Memory B cell (primary cell): ENCODE data around the gene POGZ.
"Not testable (repeated sequence)": the region's sequence is repeated elsewhere in the genome, so short reads cannot be mapped to it uniquely, and the experiment has no call there.

ENCODE experiments used
- ATAC-seq: fragments of 150-1000 bp; cut with Tn5 transposase; 2 replicates; pipeline ENCODE4 v1.10.0; 2021; ENCODE audit warnings: low read depth, mild to moderate bottlenecking, moderate library complexity
- DNase-seq, 2 donors: peaks; one replicate each; pipeline ENCODE4 v3.0.0; 2022; ENCODE audit warnings: low spot score in 2 of 2
- H3K27ac Mint-ChIP-seq: one replicate; pipeline ENCODE4 v1.8.0; 2022; ENCODE audit warnings: mild to moderate bottlenecking, moderate library complexity, mixed read lengths
- H3K27me3 Mint-ChIP-seq: one replicate; pipeline ENCODE4 v1.8.0; 2022; ENCODE audit warnings: mixed read lengths
- H3K36me3 Mint-ChIP-seq: one replicate; pipeline ENCODE4 v1.8.0; 2022; ENCODE audit warnings: mild to moderate bottlenecking, mixed read lengths
- H3K4me1 Mint-ChIP-seq: one replicate; pipeline ENCODE4 v1.8.0; 2022; ENCODE audit warnings: mixed read lengths
- H3K4me3 Mint-ChIP-seq: one replicate; pipeline ENCODE4 v1.8.0; 2022; ENCODE audit warnings: mild to moderate bottlenecking, moderate library complexity, mixed read lengths
- H3K9me3 Mint-ChIP-seq: one replicate; pipeline ENCODE4 v1.8.0; 2022; ENCODE audit warnings: mixed read lengths

Gene POGZ

GRCh38 chr1:151461694-151462093, 2.4 kb upstream of the POGZ start:
- ATAC-seq (no peak), DNase-seq (no peak)
- Mint-ChIP-seq H3K4me3 (no peak overlapping the region), H3K36me3 (peaks cover 2% of the 10 kb centered on the region), H3K27me3 (peaks cover 16% of the 10 kb centered on the region), H3K9me3 (no peaks in the 10 kb centered on the region), H3K27ac (no peak overlapping the region), H3K4me1 (peaks cover 9% of the 10 kb centered on the region)

- ATAC-seq (peak; percentile 55), DNase-seq (peak in 1 of 2 donors; percentile 53)
- peak overlapping the region; percentile 88 for H3K4me3 Mint-ChIP-seq
- H3K4me1 Mint-ChIP-seq = peaks cover 16% of the 10 kb centered on the region
- peaks cover 11% of the 10 kb centered on the region for H3K27me3 Mint-ChIP-seq
- peaks cover 2% of the 10 kb centered on the region for H3K36me3 Mint-ChIP-seq
- H3K27ac Mint-ChIP-seq = peak overlapping the region; percentile 92
- no peaks in the 10 kb centered on the region for H3K9me3 Mint-ChIP-seq
These were observed 428 bp downstream of the POGZ start for GRCh38 chr1:151458802-151459330.

GRCh38 chr1:151457911-151458801, 1.1 kb downstream of the POGZ start:
- H3K9me3 Mint-ChIP-seq = no peaks in the 10 kb centered on the region
- peak overlapping the region; percentile 96 for H3K27ac Mint-ChIP-seq
- H3K4me3 Mint-ChIP-seq = peak overlapping the region; percentile 98
- peaks cover 18% of the 10 kb centered on the region for H3K4me1 Mint-ChIP-seq
- DNase-seq (peak; percentile 33 to 46), ATAC-seq (peak; percentile 57)
- H3K36me3 Mint-ChIP-seq = peaks cover 2% of the 10 kb centered on the region
- peaks cover 11% of the 10 kb centered on the region for H3K27me3 Mint-ChIP-seq

GRCh38 chr1:151455966-151456365, 3.3 kb downstream of the POGZ start:
- ATAC-seq (no peak), DNase-seq (no peak)
- Mint-ChIP-seq H3K27ac (no peak overlapping the region), H3K4me1 (peaks cover 18% of the 10 kb centered on the region), H3K9me3 (no peaks in the 10 kb centered on the region), H3K36me3 (peaks cover 2% of the 10 kb centered on the region), H3K4me3 (no peak overlapping the region), H3K27me3 (no peaks in the 10 kb centered on the region)

GRCh38 chr1:151455231-151455630, 4.1 kb downstream of the POGZ start:
- peaks cover 2% of the 10 kb centered on the region for H3K36me3 Mint-ChIP-seq
- no peak for DNase-seq
- no peaks in the 10 kb centered on the region for H3K9me3 Mint-ChIP-seq
- H3K4me3 Mint-ChIP-seq = no peak overlapping the region
- no peaks in the 10 kb centered on the region for H3K27me3 Mint-ChIP-seq
- peaks cover 20% of the 10 kb centered on the region for H3K4me1 Mint-ChIP-seq
- ATAC-seq = no peak
- peak overlapping the region; percentile 64 for H3K27ac Mint-ChIP-seq

GRCh38 chr1:151447696-151448095, 11.6 kb downstream of the POGZ start:
- Mint-ChIP-seq H3K27ac (no peak overlapping the region), H3K4me3 (no peak overlapping the region), H3K4me1 (peaks cover 15% of the 10 kb centered on the region), H3K9me3 (no peaks in the 10 kb centered on the region), H3K27me3 (no peaks in the 10 kb centered on the region), H3K36me3 (no peaks in the 10 kb centered on the region)
- ATAC-seq (no peak), DNase-seq (no peak)

- H3K4me3 Mint-ChIP-seq = peak overlapping the region; percentile 14
- peak overlapping the region; percentile 69 for H3K27ac Mint-ChIP-seq
- H3K36me3 Mint-ChIP-seq = peaks cover 10% of the 10 kb centered on the region
- H3K27me3 Mint-ChIP-seq = no peaks in the 10 kb centered on the region
- no peak for DNase-seq
- H3K4me1 Mint-ChIP-seq = peaks cover 23% of the 10 kb centered on the region
- no peaks in the 10 kb centered on the region for H3K9me3 Mint-ChIP-seq
- no peak for ATAC-seq
These were observed 14.5 kb downstream of the POGZ start for GRCh38 chr1:151444783-151445177.

GRCh38 chr1:151443846-151444782, 15.2 kb downstream of the POGZ start:
- DNase-seq = peak; percentile 58 to 70
- no peaks in the 10 kb centered on the region for H3K9me3 Mint-ChIP-seq
- peaks cover 24% of the 10 kb centered on the region for H3K4me1 Mint-ChIP-seq

GRCh38 chr1:151437396-151437795, 21.9 kb downstream of the POGZ start:
- ATAC-seq, H3K4me3 Mint-ChIP-seq, H3K27ac Mint-ChIP-seq, H3K9me3 Mint-ChIP-seq, H3K27me3 Mint-ChIP-seq, DNase-seq: not testable (repeated sequence)
- peaks cover 27% of the 10 kb centered on the region for H3K4me1 Mint-ChIP-seq
- H3K36me3 Mint-ChIP-seq = peaks cover 17% of the 10 kb centered on the region

More at GRCh38 chr1:151443846-151444782, 15.2 kb downstream of the POGZ start:
- ATAC-seq = peak; percentile 96
- Mint-ChIP-seq H3K27me3 (no peaks in the 10 kb centered on the region), H3K27ac (peak overlapping the region; percentile 69), H3K4me3 (no peak overlapping the region), H3K36me3 (peaks cover 10% of the 10 kb centered on the region)

- Mint-ChIP-seq H3K27me3 (no peaks in the 10 kb centered on the region), H3K27ac (no peak overlapping the region), H3K9me3 (no peaks in the 10 kb centered on the region), H3K4me1 (peaks cover 29% of the 10 kb centered on the region), H3K36me3 (peaks cover 18% of the 10 kb centered on the region), H3K4me3 (no peak overlapping the region)
- ATAC-seq (no peak), DNase-seq (no peak)
These were observed 22.3 kb downstream of the POGZ start for GRCh38 chr1:151436985-151437384.

GRCh38 chr1:151435174-151435573, 24.1 kb downstream of the POGZ start:
- ATAC-seq (no peak), DNase-seq (no peak)
- H3K27ac Mint-ChIP-seq = no peak overlapping the region
- no peak overlapping the region for H3K4me3 Mint-ChIP-seq
- H3K27me3 Mint-ChIP-seq = no peaks in the 10 kb centered on the region
- H3K4me1 Mint-ChIP-seq = peaks cover 22% of the 10 kb centered on the region
- no peaks in the 10 kb centered on the region for H3K9me3 Mint-ChIP-seq
- peaks cover 10% of the 10 kb centered on the region for H3K36me3 Mint-ChIP-seq

GRCh38 chr1:151433827-151434226, 25.5 kb downstream of the POGZ start:
- ATAC-seq, H3K9me3 Mint-ChIP-seq, DNase-seq, H3K27ac Mint-ChIP-seq, H3K4me3 Mint-ChIP-seq, H3K27me3 Mint-ChIP-seq: not testable (repeated sequence)
- Mint-ChIP-seq H3K4me1 (peaks cover 18% of the 10 kb centered on the region), H3K36me3 (peaks cover 12% of the 10 kb centered on the region)

- H3K4me3 Mint-ChIP-seq = no peak overlapping the region
These were observed 31.2 kb downstream of the POGZ start for GRCh38 chr1:151428068-151428467.

GRCh38 chr1:151425103-151425502, 34.2 kb downstream of the POGZ start:
- H3K27me3 Mint-ChIP-seq = no peaks in the 10 kb centered on the region
- H3K4me1 Mint-ChIP-seq = no peaks in the 10 kb centered on the region
- H3K9me3 Mint-ChIP-seq = no peaks in the 10 kb centered on the region
- DNase-seq = no peak
- H3K4me3 Mint-ChIP-seq = no peak overlapping the region
- H3K36me3 Mint-ChIP-seq = peaks cover 28% of the 10 kb centered on the region
- no peak for ATAC-seq
- H3K27ac Mint-ChIP-seq = no peak overlapping the region

More at GRCh38 chr1:151428068-151428467, 31.2 kb downstream of the POGZ start:
- DNase-seq = no peak
- Mint-ChIP-seq H3K27me3 (no peaks in the 10 kb centered on the region), H3K4me1 (peaks cover 4% of the 10 kb centered on the region), H3K9me3 (no peaks in the 10 kb centered on the region), H3K27ac (peak overlapping the region; percentile 62), H3K36me3 (peaks cover 27% of the 10 kb centered on the region)
- no peak for ATAC-seq
